Measurements from ENCODE around the gene POU2F2. TPM values are rescaled to one million over a fixed set of nuclear protein-coding genes. Genes with fewer than 3 reads are reported as not detected.

POU2F2 gene
- total and polyA plus RNA-seq, 9 donors, result 0.52 to 4.3 (median 1.2) TPM; not detected in 1

GRCh38 chr19:42083537-42083936 is 48.7 kb downstream of the POU2F2 start:
- Histone ChIP-seq H3K4me1 (ENCODE audit: insufficient read depth) (no peaks in the 10 kb centered on the region), H3K27me3 (no peaks in the 10 kb centered on the region), H3K36me3 (no peaks in the 10 kb centered on the region), H3K9me3 (no peaks in the 10 kb centered on the region), H3K27ac (no peak overlapping the region), H3K4me3 (no peak overlapping the region)
- intact Hi-C loops (cut with DNase I), result no loop called here
- TF ChIP-seq, protein P1, sequence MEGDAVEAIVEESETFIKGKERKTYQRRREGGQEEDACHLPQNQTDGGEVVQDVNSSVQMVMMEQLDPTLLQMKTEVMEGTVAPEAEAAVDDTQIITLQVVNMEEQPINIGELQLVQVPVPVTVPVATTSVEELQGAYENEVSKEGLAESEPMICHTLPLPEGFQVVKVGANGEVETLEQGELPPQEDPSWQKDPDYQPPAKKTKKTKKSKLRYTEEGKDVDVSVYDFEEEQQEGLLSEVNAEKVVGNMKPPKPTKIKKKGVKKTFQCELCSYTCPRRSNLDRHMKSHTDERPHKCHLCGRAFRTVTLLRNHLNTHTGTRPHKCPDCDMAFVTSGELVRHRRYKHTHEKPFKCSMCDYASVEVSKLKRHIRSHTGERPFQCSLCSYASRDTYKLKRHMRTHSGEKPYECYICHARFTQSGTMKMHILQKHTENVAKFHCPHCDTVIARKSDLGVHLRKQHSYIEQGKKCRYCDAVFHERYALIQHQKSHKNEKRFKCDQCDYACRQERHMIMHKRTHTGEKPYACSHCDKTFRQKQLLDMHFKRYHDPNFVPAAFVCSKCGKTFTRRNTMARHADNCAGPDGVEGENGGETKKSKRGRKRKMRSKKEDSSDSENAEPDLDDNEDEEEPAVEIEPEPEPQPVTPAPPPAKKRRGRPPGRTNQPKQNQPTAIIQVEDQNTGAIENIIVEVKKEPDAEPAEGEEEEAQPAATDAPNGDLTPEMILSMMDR (IDR thresholded peaks at IDR 0.05), result no peak
- TF ChIP-seq POLR2A (IDR thresholded peaks at IDR 0.05) (no peak), EP300 (IDR thresholded peaks at IDR 0.05) (no peak)
- 93 to 94% (median 93%) methylated on average over 5 of the region's 5 CpGs for WGBS, 3 donors
- no peak for DNase-seq

GRCh38 chr19:42081584-42082203 is 50.6 kb downstream of the POU2F2 start:
- WGBS, 3 donors, result 67 to 76% (median 74%) methylated on average over 2 of the region's 2 CpGs
- intact Hi-C loops (cut with DNase I), result no loop called here
- Histone ChIP-seq H3K4me1 (ENCODE audit: insufficient read depth) (peaks cover 5% of the 10 kb centered on the region), H3K27ac (no peak overlapping the region), H3K9me3 (no peaks in the 10 kb centered on the region), H3K27me3 (no peaks in the 10 kb centered on the region), H3K4me3 (no peak overlapping the region), H3K36me3 (no peaks in the 10 kb centered on the region)
- DNase-seq, result no peak
- TF ChIP-seq, protein P1 (IDR thresholded peaks at IDR 0.05), result no peak
- TF ChIP-seq EP300 (IDR thresholded peaks at IDR 0.05), result no peak
- TF ChIP-seq POLR2A (IDR thresholded peaks at IDR 0.05), result no peak

DNA sequence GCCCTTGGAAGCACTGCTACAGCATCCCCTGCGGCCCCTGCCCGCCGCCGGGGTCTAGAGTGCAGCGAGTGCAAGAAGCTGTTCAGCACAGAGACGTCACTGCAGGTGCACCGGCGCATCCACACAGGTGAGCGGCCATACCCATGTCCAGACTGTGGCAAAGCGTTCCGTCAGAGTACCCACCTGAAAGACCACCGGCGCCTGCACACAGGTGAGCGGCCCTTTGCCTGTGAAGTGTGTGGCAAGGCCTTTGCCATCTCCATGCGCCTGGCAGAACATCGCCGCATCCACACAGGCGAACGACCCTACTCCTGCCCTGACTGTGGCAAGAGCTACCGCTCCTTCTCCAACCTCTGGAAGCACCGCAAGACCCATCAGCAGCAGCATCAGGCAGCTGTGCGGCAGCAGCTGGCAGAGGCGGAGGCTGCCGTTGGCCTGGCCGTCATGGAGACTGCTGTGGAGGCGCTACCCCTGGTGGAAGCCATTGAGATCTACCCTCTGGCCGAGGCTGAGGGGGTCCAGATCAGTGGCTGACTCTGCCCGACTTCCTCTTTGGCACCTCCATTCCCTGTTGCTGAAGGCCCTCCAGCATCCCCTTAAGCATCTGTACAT is 51.4 kb downstream of the POU2F2 start:
- no peaks in the 10 kb centered on the region for H3K9me3 ChIP-seq
- H3K27me3 ChIP-seq, result no peaks in the 10 kb centered on the region
- intact Hi-C loops (cut with DNase I), result no loop called here
- no peak overlapping the region for H3K4me3 ChIP-seq
- TF ChIP-seq, protein P1 (IDR thresholded peaks at IDR 0.05), result no peak
- no peak for TF ChIP-seq EP300 (IDR thresholded peaks at IDR 0.05)
- TF ChIP-seq POLR2A (IDR thresholded peaks at IDR 0.05), result no peak
- WGBS, 3 donors, result 84 to 92% (median 86%) methylated on average over 28 of the region's 28 CpGs
- H3K27ac ChIP-seq, result no peak overlapping the region
- H3K36me3 ChIP-seq, result no peaks in the 10 kb centered on the region
- H3K4me1 ChIP-seq (ENCODE audit: insufficient read depth), result peaks cover 5% of the 10 kb centered on the region
- DNase-seq, result no peak

- Histone ChIP-seq H3K4me1 (ENCODE audit: insufficient read depth) (peaks cover 5% of the 10 kb centered on the region), H3K9me3 (no peaks in the 10 kb centered on the region), H3K4me3 (no peak overlapping the region), H3K27me3 (no peaks in the 10 kb centered on the region), H3K36me3 (no peaks in the 10 kb centered on the region), H3K27ac (no peak overlapping the region)
- TF ChIP-seq EP300 (IDR thresholded peaks at IDR 0.05), result no peak
- no peak for TF ChIP-seq POLR2A (IDR thresholded peaks at IDR 0.05)
- TF ChIP-seq, protein P1 (IDR thresholded peaks at IDR 0.05), result no peak
- 85 to 90% (median 86%) methylated on average over 43 to 44 of the region's 44 CpGs for WGBS, 3 donors
- no peak for DNase-seq
- intact Hi-C loops (cut with DNase I), result no loop called here
Measured at GRCh38 chr19:42079886-42080763, 52.1 kb downstream of the POU2F2 start.
